Cardiac fibroblast (primary cell): ENCODE data around the gene PARD3B.

Source experiments
- DNase-seq, 2 donors: peaks; one replicate each; pipeline versions ENCODE4 v3.0.0 to v3.0.0-alpha.2; 2010; ENCODE audit warnings: low read depth in 2 of 2
- H3K4me3 ChIP-seq, 2 donors: replicated peaks in 1 of 2; 1 replicate in 1 of 2; 2 replicates in 1 of 2; pipeline ENCODE4 v1.5.1; 2011; ENCODE audit warnings: low read depth in 2 of 2, low read length in 2 of 2, mild to moderate bottlenecking in 2 of 2, moderate library complexity in 1 of 2
- CTCF ChIP-seq: IDR thresholded peaks from one replicate; pipeline ENCODE4 v1.5.1; 2011; ENCODE audit warnings: low read depth, mild to moderate bottlenecking, low read length, inconsistent platforms

The PARD3B gene

GRCh38 chr2:205617905-205618304, 1072.6 kb downstream of the PARD3B start:
- DNase-seq: no peak
- no peak overlapping the region for H3K4me3 ChIP-seq
- TF ChIP-seq CTCF: no peak

GRCh38 chr2:205619600-205619999, 1074.3 kb downstream of the PARD3B start:
- no peak for DNase-seq
- TF ChIP-seq CTCF: no peak
- H3K4me3 ChIP-seq: no peak overlapping the region

GRCh38 chr2:205627085-205627484, 1081.8 kb downstream of the PARD3B start:
- H3K4me3 ChIP-seq: no peak overlapping the region
- TF ChIP-seq CTCF: no peak
- peak in 1 of 2 donors; percentile 14 for DNase-seq

GRCh38 chr2:205628422-205628821, 1083.1 kb downstream of the PARD3B start:
- DNase-seq: no peak
- no peak for TF ChIP-seq CTCF

GRCh38 chr2:205629091-205629776, 1084.0 kb downstream of the PARD3B start:
- DNase-seq: no peak
- no peak for TF ChIP-seq CTCF
- H3K4me3 ChIP-seq: no peak overlapping the region

More at GRCh38 chr2:205628422-205628821, 1083.1 kb downstream of the PARD3B start:
- no peak overlapping the region for H3K4me3 ChIP-seq

- H3K4me3 ChIP-seq: no peak overlapping the region
- no peak for TF ChIP-seq CTCF
- peak in 1 of 2 donors; percentile 45 for DNase-seq
These were observed 1088.7 kb downstream of the PARD3B start for GRCh38 chr2:205633994-205634393.
